Astrocyte (in vitro differentiated cells and primary cell): ENCODE data around the gene RAB8B. TPM values are rescaled to one million over a fixed set of nuclear protein-coding genes. Genes with fewer than 3 reads are reported as not detected.

Source experiments
- DNase-seq: peaks from one replicate; pipeline ENCODE4 v3.0.0-alpha.2; 2010; ENCODE audit warnings: low read depth
- FAIRE-seq: peaks from 2 replicates; lab custom pipeline; 2011; peaks lifted over from hg19 to GRCh38; lab: Jason Lieb, UNC
- H2AFZ ChIP-seq: 2 replicates; pipeline ENCODE4 v1.6.0; 2012; ENCODE audit warnings: low read depth, low read length, inconsistent platforms
- H3K27ac ChIP-seq: 2 replicates; pipeline ENCODE4 v1.5.1; 2011; ENCODE audit warnings: low read depth, low read length, inconsistent platforms
- H3K27me3 ChIP-seq: 2 replicates; pipeline ENCODE4 v1.6.0; 2011; ENCODE audit warnings: low read length, inconsistent platforms; ENCODE audit not compliant: insufficient read depth
- H3K36me3 ChIP-seq: 2 replicates; pipeline ENCODE4 v1.5.1; 2011; ENCODE audit warnings: low read length, inconsistent platforms; ENCODE audit not compliant: insufficient read depth
- H3K4me1 ChIP-seq: 2 replicates; pipeline ENCODE4 v1.5.1; 2011; ENCODE audit warnings: low read length, inconsistent platforms; ENCODE audit not compliant: insufficient read depth
- H3K4me2 ChIP-seq: 2 replicates; pipeline ENCODE4 v1.6.0; 2012; ENCODE audit warnings: low read length, inconsistent platforms
- H3K4me3 ChIP-seq: 2 replicates; pipeline ENCODE4 v1.5.1; 2011; ENCODE audit warnings: low read depth, mild to moderate bottlenecking, low read length, inconsistent platforms; ENCODE audit not compliant: insufficient read depth
- H3K79me2 ChIP-seq: 2 replicates; pipeline ENCODE4 v1.6.0; 2012; ENCODE audit warnings: mild to moderate bottlenecking, low read length, inconsistent platforms; ENCODE audit not compliant: insufficient read depth
- H3K9ac ChIP-seq: 2 replicates; pipeline ENCODE4 v1.6.0; 2012; ENCODE audit warnings: mild to moderate bottlenecking, low read length, inconsistent platforms
- H3K9me3 ChIP-seq: 2 replicates; pipeline ENCODE4 v1.5.1; 2012; ENCODE audit warnings: low read depth, mild to moderate bottlenecking, low read length, inconsistent platforms; ENCODE audit not compliant: insufficient read depth
- H4K20me1 ChIP-seq: 2 replicates; pipeline ENCODE4 v1.6.0; 2012; ENCODE audit warnings: low read length, inconsistent platforms; ENCODE audit not compliant: insufficient read depth
- H3K27ac Mint-ChIP-seq: one replicate; pipeline ENCODE4 v1.8.0; 2021; ENCODE audit warnings: mild to moderate bottlenecking, mixed read lengths; ENCODE audit not compliant: unreplicated experiment
- H3K27me3 Mint-ChIP-seq: one replicate; pipeline ENCODE4 v1.8.0; 2021; ENCODE audit warnings: low read depth, mixed read lengths; ENCODE audit not compliant: unreplicated experiment
- H3K36me3 Mint-ChIP-seq: one replicate; pipeline ENCODE4 v1.8.0; 2021; ENCODE audit warnings: low read depth, mixed read lengths; ENCODE audit not compliant: unreplicated experiment
- H3K4me1 Mint-ChIP-seq: one replicate; pipeline ENCODE4 v1.8.0; 2021; ENCODE audit warnings: low read depth, mixed read lengths; ENCODE audit not compliant: unreplicated experiment
- H3K4me3 Mint-ChIP-seq: one replicate; pipeline ENCODE4 v1.8.0; 2021; ENCODE audit warnings: mild to moderate bottlenecking, moderate library complexity, mixed read lengths; ENCODE audit not compliant: unreplicated experiment
- H3K9me3 Mint-ChIP-seq: one replicate; pipeline ENCODE4 v1.8.0; 2021; ENCODE audit warnings: mild to moderate bottlenecking, mixed read lengths; ENCODE audit not compliant: unreplicated experiment
- EZH2 ChIP-seq: IDR thresholded peaks from 2 replicates; pipeline ENCODE4 v1.6.1; 2012; ENCODE audit warnings: mild to moderate bottlenecking, low read length, inconsistent platforms; ENCODE audit not compliant: insufficient read depth
- total RNA-seq: library from RNA; stranded (reverse); gene quantifications from 2 replicates; pipeline ENCODE4 v1.2.1, GENCODE V29; 2021
- TF ChIP-seq, protein P1 (sequence below): IDR thresholded peaks from 2 replicates; pipeline ENCODE4 v1.5.1; 2011; ENCODE audit warnings: low read depth, mild to moderate bottlenecking, inconsistent platforms, low read length, moderate library complexity; ENCODE audit not compliant: insufficient read depth

The RAB8B gene
- total RNA-seq, 1 donor from 2014 or later: 49.3 TPM

DNA sequence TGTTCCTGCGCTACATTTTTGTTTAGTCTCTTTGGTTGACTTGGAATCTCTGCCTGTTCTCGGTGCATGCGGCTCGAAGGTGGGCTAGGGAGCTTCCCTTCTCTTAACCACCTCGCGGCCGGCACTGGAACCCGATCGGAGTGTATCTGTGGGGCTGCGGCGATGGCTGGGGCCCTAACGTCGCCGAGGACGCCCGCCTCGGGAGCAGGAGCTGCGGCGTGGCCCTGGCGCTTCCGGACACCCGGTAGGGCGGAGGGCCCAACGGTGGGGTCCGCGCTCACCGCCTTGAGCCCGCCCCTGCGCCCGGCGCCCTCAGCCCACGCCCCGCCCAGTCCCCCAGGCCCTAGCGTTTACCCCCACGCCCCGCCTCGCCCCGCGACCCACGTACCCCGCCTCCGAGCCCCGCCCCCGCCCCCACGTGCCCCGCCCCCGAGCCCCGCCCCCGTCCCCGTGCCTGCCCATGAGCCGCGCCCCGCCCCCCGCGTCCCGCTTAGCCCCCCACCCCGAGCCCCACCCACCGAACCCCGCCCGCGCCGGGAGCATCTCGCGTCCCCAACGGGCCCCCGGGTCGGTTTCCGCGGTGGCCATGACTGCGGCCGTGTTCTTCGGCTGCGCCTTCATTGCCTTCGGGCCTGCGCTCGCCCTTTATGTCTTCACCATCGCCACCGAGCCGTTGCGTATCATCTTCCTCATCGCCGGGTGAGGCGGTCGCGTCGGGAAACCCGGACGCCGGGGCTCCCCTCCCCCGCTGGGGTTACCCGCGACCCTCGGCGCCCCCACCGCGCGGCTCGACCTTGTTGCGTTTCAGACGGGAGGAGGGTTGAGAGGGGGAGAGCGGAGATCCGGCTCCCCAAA is 87.9 kb downstream of the RAB8B start, which contains the start of gene APH1B:
Gene APH1B, plus strand, starts transcription at position 568 of the 855 bp plus-strand sequence. Its CDS starts 19 bp downstream, at position 587.
- Histone ChIP-seq H3K79me2 (no peaks in the 10 kb centered on the region), H3K27me3 (no peaks in the 10 kb centered on the region), H3K4me1 (peaks cover 14% of the 10 kb centered on the region), H2AFZ (peak within 1 kb of the TSS; percentile 89), H3K9me3 (no peaks in the 10 kb centered on the region), H4K20me1 (no peaks in the 10 kb centered on the region), H3K36me3 (peaks cover 3% of the 10 kb centered on the region), H3K9ac (peak within 1 kb of the TSS; percentile 91), H3K4me3 (peak within 1 kb of the TSS; percentile 73), H3K4me2 (peak within 1 kb of the TSS; percentile 96), H3K27ac (peak within 1 kb of the TSS; percentile 83)
- TF ChIP-seq EZH2: no peak
- TF ChIP-seq, protein P1, sequence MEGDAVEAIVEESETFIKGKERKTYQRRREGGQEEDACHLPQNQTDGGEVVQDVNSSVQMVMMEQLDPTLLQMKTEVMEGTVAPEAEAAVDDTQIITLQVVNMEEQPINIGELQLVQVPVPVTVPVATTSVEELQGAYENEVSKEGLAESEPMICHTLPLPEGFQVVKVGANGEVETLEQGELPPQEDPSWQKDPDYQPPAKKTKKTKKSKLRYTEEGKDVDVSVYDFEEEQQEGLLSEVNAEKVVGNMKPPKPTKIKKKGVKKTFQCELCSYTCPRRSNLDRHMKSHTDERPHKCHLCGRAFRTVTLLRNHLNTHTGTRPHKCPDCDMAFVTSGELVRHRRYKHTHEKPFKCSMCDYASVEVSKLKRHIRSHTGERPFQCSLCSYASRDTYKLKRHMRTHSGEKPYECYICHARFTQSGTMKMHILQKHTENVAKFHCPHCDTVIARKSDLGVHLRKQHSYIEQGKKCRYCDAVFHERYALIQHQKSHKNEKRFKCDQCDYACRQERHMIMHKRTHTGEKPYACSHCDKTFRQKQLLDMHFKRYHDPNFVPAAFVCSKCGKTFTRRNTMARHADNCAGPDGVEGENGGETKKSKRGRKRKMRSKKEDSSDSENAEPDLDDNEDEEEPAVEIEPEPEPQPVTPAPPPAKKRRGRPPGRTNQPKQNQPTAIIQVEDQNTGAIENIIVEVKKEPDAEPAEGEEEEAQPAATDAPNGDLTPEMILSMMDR: no peak
- DNase-seq: peak; percentile 42
- Mint-ChIP-seq H3K4me1 (peaks cover 8% of the 10 kb centered on the region), H3K27me3 (no peaks in the 10 kb centered on the region), H3K36me3 (peaks cover 13% of the 10 kb centered on the region), H3K27ac (peak within 1 kb of the TSS; percentile 91), H3K4me3 (peak within 1 kb of the TSS; percentile 88), H3K9me3 (no peaks in the 10 kb centered on the region)
- no peak for FAIRE-seq

DNA sequence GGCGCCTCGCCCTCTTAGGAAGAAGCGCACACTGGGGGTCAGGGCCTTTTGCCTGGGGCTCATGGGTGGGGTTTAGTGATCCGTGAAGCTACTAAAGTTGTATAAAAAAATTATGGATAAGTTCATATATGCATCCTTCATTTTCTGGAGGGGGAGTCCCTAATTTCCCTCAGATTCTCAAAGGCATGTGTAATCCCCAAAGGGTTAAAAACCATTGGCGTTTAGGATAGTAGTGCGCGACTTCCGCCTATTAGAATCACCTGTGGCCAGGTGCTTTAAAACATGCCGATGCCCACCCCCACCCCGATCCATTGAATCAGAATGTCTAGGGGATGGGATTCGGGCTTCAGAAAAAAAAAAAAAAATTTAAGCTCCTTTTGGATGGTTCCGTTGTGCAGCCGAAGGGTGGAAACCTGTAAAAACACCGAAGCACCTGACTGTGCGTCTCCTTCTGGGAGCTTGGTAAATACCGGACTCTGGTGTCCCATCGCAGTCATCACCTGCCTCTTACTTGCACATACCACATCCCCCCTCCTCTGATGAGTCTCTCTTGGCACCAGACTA is 88.6 kb downstream of the RAB8B start:
- Histone ChIP-seq H3K79me2 (no peaks in the 10 kb centered on the region), H3K36me3 (peaks cover 3% of the 10 kb centered on the region), H3K4me3 (peak overlapping the region; percentile 66), H3K27me3 (no peaks in the 10 kb centered on the region), H4K20me1 (no peaks in the 10 kb centered on the region), H3K9me3 (no peaks in the 10 kb centered on the region), H3K4me2 (peak overlapping the region; percentile 85), H3K27ac (peak overlapping the region; percentile 51), H3K4me1 (peaks cover 14% of the 10 kb centered on the region), H3K9ac (peak overlapping the region; percentile 91), H2AFZ (peak overlapping the region; percentile 84)
- H3K4me1 Mint-ChIP-seq: peaks cover 8% of the 10 kb centered on the region
- FAIRE-seq (no peak), DNase-seq (no peak)
- H3K36me3 Mint-ChIP-seq: peaks cover 11% of the 10 kb centered on the region
- no peaks in the 10 kb centered on the region for H3K27me3 Mint-ChIP-seq
- peak overlapping the region; percentile 88 for H3K4me3 Mint-ChIP-seq
- H3K27ac Mint-ChIP-seq: peak overlapping the region; percentile 23
- TF ChIP-seq EZH2: no peak
- no peaks in the 10 kb centered on the region for H3K9me3 Mint-ChIP-seq

DNA sequence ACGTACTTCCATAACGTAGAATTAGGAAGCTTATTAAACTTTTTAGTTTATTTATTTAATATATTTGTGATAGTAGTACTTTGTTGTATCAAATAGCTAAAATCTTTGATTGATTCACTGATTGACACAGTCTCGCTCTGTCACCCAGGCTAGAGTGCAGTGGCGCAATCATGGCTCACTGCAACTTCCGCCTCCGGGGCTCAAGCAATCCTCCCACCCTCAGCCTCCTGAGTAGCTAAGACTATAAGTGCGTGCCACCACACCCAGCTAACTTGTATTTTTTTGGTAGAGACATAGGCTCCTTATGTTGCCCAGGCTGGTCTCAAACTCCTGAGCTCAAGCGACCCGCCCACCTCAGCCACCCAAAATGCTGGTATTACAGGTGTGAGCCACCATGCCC is 93.7 kb downstream of the RAB8B start:
- peaks cover 11% of the 10 kb centered on the region for H3K4me1 Mint-ChIP-seq
- H3K27me3 ChIP-seq: no peaks in the 10 kb centered on the region

More for the DNA sequence above, 93.7 kb downstream of the RAB8B start:
- no peaks in the 10 kb centered on the region for H3K9me3 ChIP-seq
- no peak overlapping the region for H3K4me3 ChIP-seq
- H4K20me1 ChIP-seq: no peaks in the 10 kb centered on the region
- FAIRE-seq (no peak), DNase-seq (no peak)
- H3K36me3 ChIP-seq: peaks cover 9% of the 10 kb centered on the region
- Mint-ChIP-seq H3K9me3 (no peaks in the 10 kb centered on the region), H3K4me3 (no peak overlapping the region), H3K27me3 (no peaks in the 10 kb centered on the region), H3K27ac (no peak overlapping the region), H3K36me3 (peaks cover 9% of the 10 kb centered on the region)
- H3K4me1 ChIP-seq: peaks cover 11% of the 10 kb centered on the region
- H3K27ac ChIP-seq: no peak overlapping the region
- H3K9ac ChIP-seq: no peak overlapping the region
- no peaks in the 10 kb centered on the region for H3K79me2 ChIP-seq
- no peak overlapping the region for H3K4me2 ChIP-seq
- H2AFZ ChIP-seq: no peak overlapping the region
- TF ChIP-seq, protein P1: no peak
- no peak for TF ChIP-seq EZH2
